ENCODE measurements around the gene CEP126. TPM values are rescaled to one million over a fixed set of nuclear protein-coding genes. Genes with fewer than 3 reads are reported as not detected.

The CEP126 gene
- total RNA-seq, 1 donor from 2014 or later: 2.1 TPM

DNA sequence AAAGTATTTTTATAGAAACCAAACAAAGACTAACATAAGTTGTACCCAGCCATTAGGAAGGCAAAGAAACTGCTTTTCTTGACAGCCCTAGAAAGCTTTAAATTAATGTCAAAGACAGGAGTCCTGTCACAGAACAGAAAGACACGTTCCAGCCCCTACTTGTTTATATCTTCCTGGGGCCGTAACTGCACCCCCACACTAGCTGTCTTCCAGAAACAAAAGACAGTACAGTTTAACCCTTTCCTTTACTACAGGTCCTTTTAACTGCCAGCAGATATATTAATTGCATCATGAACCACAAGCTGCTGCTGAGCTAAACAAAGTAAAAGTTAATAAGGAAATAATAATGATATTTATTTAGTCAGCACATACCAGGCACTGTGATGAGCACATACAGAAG is 112.1 kb downstream of the CEP126 start:
- H3K9me3 Mint-ChIP-seq (ENCODE audit: low read depth): no peaks in the 10 kb centered on the region
- H3K4me3 Mint-ChIP-seq (ENCODE audit: low read depth): no peak overlapping the region

DNA sequence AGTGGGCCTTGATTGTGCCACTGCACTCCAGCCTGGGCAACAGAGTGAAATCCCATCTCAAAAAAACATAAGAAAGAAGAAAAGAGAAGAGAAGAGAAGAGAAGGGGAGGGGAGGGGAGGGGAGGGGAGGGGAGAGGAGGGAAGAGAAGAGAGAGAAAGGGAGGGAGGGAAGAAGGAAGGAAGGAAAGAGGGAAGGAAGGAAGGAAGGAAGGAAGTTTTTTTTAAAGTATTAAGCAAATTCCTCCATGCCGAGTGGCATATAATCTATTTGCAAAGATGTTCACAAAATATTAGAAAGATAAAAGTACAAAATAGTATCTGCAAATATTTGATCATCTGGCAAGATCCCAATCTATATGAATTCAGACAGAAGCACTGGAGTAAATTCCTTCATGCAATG is 121.9 kb downstream of the CEP126 start:
- TF ChIP-seq, protein P1, sequence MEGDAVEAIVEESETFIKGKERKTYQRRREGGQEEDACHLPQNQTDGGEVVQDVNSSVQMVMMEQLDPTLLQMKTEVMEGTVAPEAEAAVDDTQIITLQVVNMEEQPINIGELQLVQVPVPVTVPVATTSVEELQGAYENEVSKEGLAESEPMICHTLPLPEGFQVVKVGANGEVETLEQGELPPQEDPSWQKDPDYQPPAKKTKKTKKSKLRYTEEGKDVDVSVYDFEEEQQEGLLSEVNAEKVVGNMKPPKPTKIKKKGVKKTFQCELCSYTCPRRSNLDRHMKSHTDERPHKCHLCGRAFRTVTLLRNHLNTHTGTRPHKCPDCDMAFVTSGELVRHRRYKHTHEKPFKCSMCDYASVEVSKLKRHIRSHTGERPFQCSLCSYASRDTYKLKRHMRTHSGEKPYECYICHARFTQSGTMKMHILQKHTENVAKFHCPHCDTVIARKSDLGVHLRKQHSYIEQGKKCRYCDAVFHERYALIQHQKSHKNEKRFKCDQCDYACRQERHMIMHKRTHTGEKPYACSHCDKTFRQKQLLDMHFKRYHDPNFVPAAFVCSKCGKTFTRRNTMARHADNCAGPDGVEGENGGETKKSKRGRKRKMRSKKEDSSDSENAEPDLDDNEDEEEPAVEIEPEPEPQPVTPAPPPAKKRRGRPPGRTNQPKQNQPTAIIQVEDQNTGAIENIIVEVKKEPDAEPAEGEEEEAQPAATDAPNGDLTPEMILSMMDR (IDR thresholded peaks at IDR 0.05; ENCODE audit: unreplicated experiment): no peak
- DNase-seq (ENCODE audit: low spot score, unreplicated experiment): no peak
- H3K27me3 Mint-ChIP-seq: no peaks in the 10 kb centered on the region
- no peak overlapping the region for H3K4me3 Mint-ChIP-seq (ENCODE audit: low read depth)
- H3K27ac Mint-ChIP-seq: no peak overlapping the region
- no peaks in the 10 kb centered on the region for H3K4me1 Mint-ChIP-seq (ENCODE audit: low read depth)
- H3K9me3 Mint-ChIP-seq (ENCODE audit: low read depth): peaks cover 11% of the 10 kb centered on the region
- H3K36me3 Mint-ChIP-seq (ENCODE audit: insufficient read depth): no peaks in the 10 kb centered on the region

More for the DNA sequence above, 112.1 kb downstream of the CEP126 start:
- no peaks in the 10 kb centered on the region for H3K36me3 Mint-ChIP-seq (ENCODE audit: insufficient read depth)
- TF ChIP-seq, protein P1 (IDR thresholded peaks at IDR 0.05; ENCODE audit: unreplicated experiment): no peak
- H3K27me3 Mint-ChIP-seq: peaks cover 11% of the 10 kb centered on the region
- H3K27ac Mint-ChIP-seq: no peak overlapping the region
- no peak for DNase-seq (ENCODE audit: low spot score, unreplicated experiment)
- H3K4me1 Mint-ChIP-seq (ENCODE audit: low read depth): peaks cover 4% of the 10 kb centered on the region

DNA sequence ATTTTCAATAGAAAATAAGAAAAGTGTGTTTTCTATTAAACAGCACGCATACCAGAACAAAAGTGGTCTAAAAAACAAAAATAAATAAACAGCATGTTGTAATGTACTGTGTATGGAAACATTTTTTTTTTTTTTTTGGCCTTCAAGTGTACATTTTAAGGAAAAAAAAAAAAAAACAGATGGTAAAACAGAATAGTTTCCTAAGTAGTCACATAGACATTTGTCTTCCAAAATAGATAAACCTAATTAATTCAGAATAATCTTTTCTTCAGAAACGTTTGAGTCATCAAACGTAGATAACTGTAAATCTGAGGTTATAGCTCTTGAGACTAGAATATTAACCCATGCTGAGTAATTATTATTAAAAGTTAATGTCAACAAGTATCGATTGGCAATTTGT is 132.0 kb downstream of the CEP126 start:
- Mint-ChIP-seq H3K27me3 (peaks cover 10% of the 10 kb centered on the region), H3K4me1 (ENCODE audit: low read depth) (peaks cover 1% of the 10 kb centered on the region), H3K9me3 (ENCODE audit: low read depth) (no peaks in the 10 kb centered on the region), H3K4me3 (ENCODE audit: low read depth) (peak overlapping the region; percentile 79), H3K27ac (no peak overlapping the region), H3K36me3 (ENCODE audit: insufficient read depth) (no peaks in the 10 kb centered on the region)
- TF ChIP-seq, protein P1 (IDR thresholded peaks at IDR 0.05; ENCODE audit: unreplicated experiment): no peak
- no peak for DNase-seq (ENCODE audit: low spot score, unreplicated experiment)

DNA sequence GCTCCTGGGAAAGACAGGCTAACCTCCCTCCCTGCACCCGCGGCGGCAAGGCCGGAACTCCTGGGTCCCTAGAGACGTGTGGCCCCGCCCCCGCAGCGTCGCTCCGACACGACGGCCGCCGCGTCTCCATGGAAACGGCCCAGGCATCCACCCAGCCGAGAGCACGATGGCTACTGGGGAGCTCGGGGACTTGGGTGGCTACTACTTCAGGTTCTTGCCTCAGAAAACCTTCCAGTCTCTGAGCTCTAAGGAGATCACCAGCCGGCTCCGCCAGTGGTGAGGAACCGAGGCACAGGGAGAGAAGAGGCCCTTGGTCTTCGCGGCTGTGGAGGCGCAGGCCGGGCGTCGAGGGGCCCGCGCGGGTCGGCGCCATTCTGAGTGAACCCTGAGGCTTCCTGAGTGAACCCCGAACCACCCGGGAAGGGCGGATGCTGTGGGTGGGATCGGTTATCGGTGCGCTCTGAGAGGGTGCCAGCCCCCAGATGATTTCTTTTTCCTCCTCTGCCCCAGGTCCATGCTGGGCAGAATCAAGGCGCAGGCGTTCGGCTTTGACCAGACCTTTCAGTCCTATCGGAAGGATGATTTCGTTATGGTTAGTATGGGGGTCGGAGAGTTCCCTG is 132.6 kb downstream of the CEP126 start, which contains the start of gene CFAP300:
Gene CFAP300 (plus strand): TSS at position 133 of the 620 bp plus-strand sequence. CDS start 34 bp downstream, at position 167.
- peaks cover 1% of the 10 kb centered on the region for H3K4me1 Mint-ChIP-seq (ENCODE audit: low read depth)
- no peaks in the 10 kb centered on the region for H3K36me3 Mint-ChIP-seq (ENCODE audit: insufficient read depth)
- H3K27me3 Mint-ChIP-seq: peaks cover 10% of the 10 kb centered on the region
- DNase-seq (ENCODE audit: low spot score, unreplicated experiment): peak; percentile 42
- peak within 1 kb of the TSS; percentile 79 for H3K4me3 Mint-ChIP-seq (ENCODE audit: low read depth)
- no peaks in the 10 kb centered on the region for H3K9me3 Mint-ChIP-seq (ENCODE audit: low read depth)
- TF ChIP-seq, protein P1 (IDR thresholded peaks at IDR 0.05; ENCODE audit: unreplicated experiment): no peak
- peak within 1 kb of the TSS; percentile 74 for H3K27ac Mint-ChIP-seq

Other genes starting within 250 kb of the CEP126 start
- gene ANGPTL5, start 1.5 kb downstream of the CEP126 start, total RNA-seq: not detected in 2 replicates
- 1.2 and 1.5 TPM in 2 replicates for gene CFAP300, start 132.4 kb downstream of the CEP126 start, total RNA-seq
- gene YAP1, start 195.4 kb downstream of the CEP126 start, total RNA-seq: 199 and 204 TPM in 2 replicates